Muscle layer of duodenum (tissue), 2 donors: ENCODE results near the gene CCDC138.

Source experiments
- H3K27ac ChIP-seq: one replicate; pipeline ENCODE4 v1.7.0; 2013; ENCODE audit warnings: mild to moderate bottlenecking, low read length
- H3K27me3 ChIP-seq: one replicate; pipeline ENCODE4 v1.7.0; 2013; ENCODE audit warnings: low read depth, mild to moderate bottlenecking, control low read depth, low read length
- H3K36me3 ChIP-seq, 2 donors: one replicate each; pipeline ENCODE4 v1.7.0; 2013; ENCODE audit warnings: low read length in 2 of 2, control low read depth in 1 of 2, mild to moderate bottlenecking in 1 of 2; ENCODE audit not compliant: insufficient read depth in 2 of 2, control insufficient read depth in 1 of 2
- H3K4me1 ChIP-seq, 2 donors: one replicate each; pipeline ENCODE4 v1.7.0; 2013; ENCODE audit warnings: low read length in 2 of 2, mild to moderate bottlenecking in 2 of 2, control low read depth in 1 of 2, moderate library complexity in 1 of 2; ENCODE audit not compliant: insufficient read depth in 2 of 2, control insufficient read depth in 1 of 2
- H3K4me3 ChIP-seq, 2 donors: one replicate each; pipeline ENCODE4 v1.7.0; 2013; ENCODE audit warnings: low read length in 2 of 2, low read depth in 1 of 2, mild to moderate bottlenecking in 1 of 2
- H3K9me3 ChIP-seq, 2 donors: one replicate each; pipeline ENCODE4 v1.7.0; 2013; ENCODE audit warnings: low read length in 2 of 2, control low read depth in 1 of 2, mild to moderate bottlenecking in 1 of 2; ENCODE audit not compliant: control insufficient read depth in 1 of 2
- donor health status: healthy.

CCDC138 gene

DNA sequence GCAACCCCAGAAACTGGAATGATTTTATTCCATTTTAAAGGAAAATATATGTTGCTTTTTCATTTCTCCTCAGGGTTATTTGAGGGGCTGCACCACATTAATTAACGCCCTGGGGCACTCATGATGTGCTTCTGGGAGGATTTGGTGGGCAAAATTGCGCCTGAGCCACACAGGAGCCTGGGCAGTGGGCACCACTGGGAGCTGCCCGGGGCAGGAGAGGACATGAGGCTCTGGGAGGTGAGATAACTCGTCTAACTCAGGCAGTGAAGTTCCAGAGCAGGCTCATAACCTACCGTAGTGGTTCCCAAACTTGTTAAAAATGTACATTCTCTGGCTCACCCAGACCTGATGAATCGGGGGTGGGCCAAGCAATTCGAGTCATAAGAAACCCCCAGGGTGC is 134.1 kb downstream of the CCDC138 start:
- Histone ChIP-seq H3K9me3 (no peaks in the 10 kb centered on the region), H3K27me3 (no peaks in the 10 kb centered on the region), H3K4me3 (no peak overlapping the region), H3K4me1 (peaks cover 8 to 39% of the 10 kb centered on the region in 2 donors), H3K27ac (no peak overlapping the region), H3K36me3 (no peaks in the 10 kb centered on the region)

DNA sequence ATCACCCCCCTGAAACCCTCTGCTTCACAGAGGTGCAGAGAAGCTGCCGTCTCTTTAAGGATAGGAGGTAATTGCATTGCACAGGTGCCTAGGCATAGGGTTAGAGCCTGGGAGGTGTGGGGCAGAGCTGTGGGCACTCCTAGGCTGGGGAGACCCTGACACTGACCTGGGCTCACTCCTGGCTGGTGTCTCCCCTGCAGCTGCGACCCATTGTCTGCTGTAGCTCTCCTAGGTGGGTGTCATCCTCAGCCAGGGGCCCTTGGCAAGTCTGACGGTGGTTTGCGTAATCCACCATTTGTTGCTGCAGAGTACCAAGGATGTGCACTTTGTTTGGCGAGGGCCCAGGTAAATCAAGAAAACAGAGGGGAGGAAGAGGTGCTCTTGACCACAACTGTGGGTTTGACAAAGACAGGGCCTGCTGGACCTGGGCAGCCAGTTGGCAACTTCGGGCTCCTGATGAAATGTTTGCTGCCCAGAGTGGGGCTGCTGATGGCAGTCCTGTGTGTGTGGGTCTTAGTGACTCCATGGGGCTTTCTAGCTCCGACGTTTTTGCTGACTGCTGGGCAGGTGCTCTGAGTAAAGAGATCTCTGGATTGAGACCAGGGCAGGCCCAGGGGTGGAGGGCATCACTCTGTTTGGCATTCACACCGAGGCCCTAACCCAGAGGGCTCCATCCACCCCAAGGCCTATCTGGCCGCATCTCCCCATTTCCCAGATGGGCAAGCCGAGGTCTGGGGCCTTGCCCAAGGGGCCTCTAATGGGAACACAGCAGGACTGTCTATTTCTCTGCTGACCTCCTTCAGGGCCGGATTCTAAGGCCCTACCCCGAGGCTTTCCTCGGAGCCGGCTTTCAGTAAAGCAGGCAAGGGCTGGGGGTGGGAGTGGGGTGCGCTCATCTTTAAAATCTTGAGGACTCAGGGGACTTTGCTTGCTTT is 134.8 kb downstream of the CCDC138 start:
- no peaks in the 10 kb centered on the region for H3K36me3 ChIP-seq
- H3K4me3 ChIP-seq, result no peak overlapping the region
- peaks cover 8 to 39% of the 10 kb centered on the region in 2 donors for H3K4me1 ChIP-seq
- no peaks in the 10 kb centered on the region for H3K9me3 ChIP-seq
- no peaks in the 10 kb centered on the region for H3K27me3 ChIP-seq
- H3K27ac ChIP-seq, result no peak overlapping the region

DNA sequence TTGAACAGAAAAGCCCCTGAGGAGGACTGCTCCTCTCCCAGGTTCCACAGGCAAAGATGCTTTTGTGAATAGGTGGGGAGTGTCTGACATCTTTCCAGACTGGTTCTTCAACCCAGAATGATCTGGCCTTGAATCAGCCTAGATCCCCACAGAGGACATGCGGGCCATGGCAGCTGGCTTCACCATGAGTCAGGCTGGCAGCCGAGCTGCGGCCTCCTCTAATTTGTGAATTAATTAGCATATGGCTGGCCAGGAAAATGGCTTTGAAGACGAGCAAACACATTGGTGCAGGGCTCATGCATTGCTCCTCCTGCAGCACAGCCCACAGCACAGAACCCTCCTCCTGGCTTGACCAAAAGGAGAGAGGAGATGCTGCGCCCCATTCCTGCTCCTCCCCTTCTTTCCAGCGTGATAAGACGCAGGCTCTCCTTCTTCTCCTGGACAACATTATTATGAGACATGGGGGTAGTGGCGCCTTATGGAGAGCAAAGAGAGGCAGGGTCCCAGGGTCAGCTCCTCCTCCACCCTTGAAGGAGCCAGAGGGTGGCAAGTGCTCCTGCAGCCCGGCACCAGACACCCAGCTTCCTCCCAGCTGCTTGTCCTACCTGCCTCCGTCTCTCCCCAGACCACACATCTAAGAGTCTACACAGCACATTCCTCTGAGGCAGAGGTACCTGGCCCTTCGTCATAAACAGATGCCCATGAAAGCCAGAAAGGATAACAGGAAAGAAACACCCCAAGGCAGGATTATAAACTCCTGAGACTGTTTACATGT is 135.8 kb downstream of the CCDC138 start:
- H3K36me3 ChIP-seq, result no peaks in the 10 kb centered on the region
- H3K4me3 ChIP-seq, result no peak overlapping the region
- H3K27me3 ChIP-seq, result no peaks in the 10 kb centered on the region
- H3K4me1 ChIP-seq, result peaks cover 7 to 38% of the 10 kb centered on the region in 2 donors
- H3K9me3 ChIP-seq, result no peaks in the 10 kb centered on the region
- H3K27ac ChIP-seq, result no peak overlapping the region

DNA sequence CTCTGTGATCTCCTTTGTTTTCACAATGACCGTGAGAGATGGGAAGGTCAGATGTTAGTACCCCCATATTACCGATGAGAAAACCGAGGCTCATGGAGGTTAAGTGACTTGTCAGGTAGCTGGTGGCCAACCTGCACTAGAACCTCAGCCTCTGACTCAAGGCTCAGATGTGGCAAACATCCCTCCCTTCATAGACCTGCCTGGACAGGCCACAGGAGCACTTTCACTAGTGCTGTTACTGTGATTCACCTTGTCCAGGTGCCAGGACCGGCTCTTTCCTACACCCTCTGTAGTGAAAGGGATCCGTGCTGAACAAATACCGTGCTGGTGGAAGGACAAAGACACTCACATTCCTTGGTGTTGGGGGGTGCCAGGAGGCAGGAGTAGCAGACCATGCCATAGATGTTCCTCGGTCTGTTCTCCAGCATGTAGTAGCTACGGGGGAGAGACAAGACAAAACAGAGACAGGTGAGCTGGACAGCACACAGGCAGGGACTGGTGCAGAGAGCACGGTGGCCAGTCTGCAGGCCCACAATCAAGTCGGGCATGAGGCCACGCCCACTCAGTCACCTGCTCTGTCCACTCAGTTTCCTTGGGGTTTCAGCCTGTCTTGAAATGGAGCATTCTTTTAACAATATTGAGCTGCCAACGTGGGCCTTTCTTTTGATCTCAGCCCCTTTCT is 136.6 kb downstream of the CCDC138 start:
- Histone ChIP-seq H3K36me3 (no peaks in the 10 kb centered on the region), H3K4me1 (peaks cover 0 to 29% of the 10 kb centered on the region in 2 donors), H3K4me3 (no peak overlapping the region), H3K9me3 (no peaks in the 10 kb centered on the region), H3K27me3 (no peaks in the 10 kb centered on the region), H3K27ac (no peak overlapping the region)

DNA sequence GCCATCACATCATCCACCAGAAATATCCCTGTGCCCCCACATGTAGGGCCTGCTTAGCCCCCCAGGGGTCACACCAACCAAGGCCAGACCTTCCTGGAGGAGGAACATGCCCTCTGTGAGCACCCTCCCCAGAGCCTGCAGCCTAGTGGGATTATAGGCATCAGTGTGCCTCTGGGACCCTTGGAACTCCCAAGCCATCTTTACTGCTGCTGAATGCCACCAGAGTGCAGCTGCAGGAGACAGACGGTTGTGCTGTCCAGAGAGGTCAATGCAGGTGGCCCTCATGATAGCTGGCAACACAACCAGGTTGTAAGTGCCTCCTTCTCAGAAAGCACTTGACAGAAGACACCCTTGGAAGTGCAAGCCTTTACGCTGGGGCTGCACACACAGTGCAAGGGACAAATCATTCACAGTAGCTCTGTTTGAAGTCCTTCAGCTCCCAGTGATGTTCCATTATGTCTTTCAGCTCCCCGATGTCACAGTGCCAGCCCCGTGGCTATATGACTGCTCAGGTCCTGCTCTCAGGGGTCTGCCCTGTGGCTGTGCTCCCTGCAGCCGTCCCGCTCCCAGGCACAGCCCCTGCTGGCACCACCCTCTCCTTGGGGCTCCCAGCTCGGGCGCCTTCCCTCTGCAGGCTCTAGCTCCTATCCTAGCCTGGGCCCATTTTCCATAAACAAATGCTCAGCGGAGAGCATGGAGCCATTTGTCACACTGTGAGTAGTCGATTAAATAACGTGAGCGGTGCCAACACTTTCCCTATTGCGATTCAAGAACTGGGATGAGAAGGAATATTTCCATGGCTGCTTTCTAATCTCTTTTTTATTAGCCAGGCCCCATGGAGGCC is 137.4 kb downstream of the CCDC138 start:
- Histone ChIP-seq H3K36me3 (no peaks in the 10 kb centered on the region), H3K27me3 (no peaks in the 10 kb centered on the region), H3K27ac (no peak overlapping the region), H3K4me3 (no peak overlapping the region), H3K9me3 (no peaks in the 10 kb centered on the region), H3K4me1 (peaks cover 0 to 29% of the 10 kb centered on the region in 2 donors)

DNA sequence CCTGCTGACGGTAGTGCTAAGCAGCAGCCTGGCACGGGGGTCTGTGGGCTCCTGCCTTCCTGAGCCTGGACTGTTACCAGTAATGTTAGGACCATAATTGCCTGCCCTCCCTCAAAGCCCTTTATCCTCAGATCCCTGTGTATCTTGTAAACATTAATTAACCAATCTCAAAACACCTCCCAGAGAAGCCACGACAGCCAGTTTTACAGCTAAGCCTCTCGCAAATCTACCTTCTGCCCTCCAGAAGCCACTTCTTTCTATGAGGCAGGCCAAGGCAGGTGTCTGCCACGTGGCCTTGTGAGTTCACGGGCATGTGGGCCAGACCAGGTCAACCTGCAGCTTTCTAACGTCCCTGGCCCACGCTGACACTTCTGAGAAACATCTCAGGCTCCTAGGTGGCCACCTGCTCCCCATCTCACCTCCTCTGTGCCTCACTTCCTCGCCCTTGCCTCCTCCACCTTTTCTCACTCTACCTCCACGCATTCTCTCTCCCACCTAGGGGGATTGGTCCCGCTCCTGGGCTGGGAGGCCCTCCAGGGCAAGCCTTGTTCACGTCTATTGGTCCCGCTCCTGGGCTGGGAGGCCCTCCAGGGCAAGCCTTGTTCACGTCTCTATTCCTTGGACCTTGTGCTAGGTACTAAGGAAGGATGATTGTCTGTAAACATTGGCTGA is 138.1 kb downstream of the CCDC138 start:
- Histone ChIP-seq H3K9me3 (no peaks in the 10 kb centered on the region), H3K27me3 (no peaks in the 10 kb centered on the region), H3K4me1 (peaks cover 0 to 29% of the 10 kb centered on the region in 2 donors), H3K27ac (no peak overlapping the region), H3K36me3 (no peaks in the 10 kb centered on the region), H3K4me3 (no peak overlapping the region)

DNA sequence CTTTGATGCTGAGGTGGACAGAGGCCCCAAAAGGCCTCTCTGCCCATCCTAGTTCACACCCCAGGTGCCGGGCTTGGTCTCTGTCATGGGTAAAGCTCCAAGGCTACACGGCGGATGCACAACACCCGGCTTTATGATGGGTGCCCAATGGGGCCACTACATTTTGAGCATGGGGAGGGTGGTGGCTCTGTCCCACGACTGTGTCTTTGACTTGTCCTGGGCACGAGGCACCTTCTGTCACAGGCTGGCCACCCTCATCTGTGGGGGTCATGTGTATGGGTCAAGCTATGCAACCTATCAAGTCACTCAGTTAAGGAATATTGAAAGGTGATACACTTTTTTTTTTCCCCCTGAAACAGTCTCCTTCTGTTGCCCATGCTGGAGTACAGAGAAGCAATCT is 138.7 kb downstream of the CCDC138 start:
- no peak overlapping the region for H3K4me3 ChIP-seq
- H3K4me1 ChIP-seq, result peaks cover 0 to 29% of the 10 kb centered on the region in 2 donors
- H3K9me3 ChIP-seq, result no peaks in the 10 kb centered on the region
- no peaks in the 10 kb centered on the region for H3K36me3 ChIP-seq
- H3K27ac ChIP-seq, result no peak overlapping the region
- no peaks in the 10 kb centered on the region for H3K27me3 ChIP-seq

DNA sequence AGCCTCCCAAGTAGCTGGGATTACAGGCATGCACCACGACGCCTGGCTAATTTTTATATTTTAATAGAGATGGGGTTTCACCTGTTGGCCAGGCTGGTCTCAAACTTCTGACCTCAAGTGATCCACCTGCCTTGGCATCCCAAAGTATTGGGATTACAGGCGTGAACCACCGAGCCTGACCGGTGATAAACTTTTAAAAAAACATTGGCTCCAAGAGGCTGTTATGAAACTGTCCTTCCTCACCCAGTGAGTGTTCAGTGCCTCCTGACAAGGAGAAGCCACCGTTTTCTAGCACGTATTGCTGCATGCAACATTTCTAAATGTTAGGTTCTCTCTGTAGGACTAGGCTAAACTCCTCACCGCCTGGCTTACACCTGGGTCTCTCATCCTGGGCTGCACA is 139.2 kb downstream of the CCDC138 start:
- Histone ChIP-seq H3K27ac (no peak overlapping the region), H3K36me3 (no peaks in the 10 kb centered on the region), H3K4me1 (peaks cover 0 to 29% of the 10 kb centered on the region in 2 donors), H3K27me3 (no peaks in the 10 kb centered on the region), H3K4me3 (no peak overlapping the region), H3K9me3 (no peaks in the 10 kb centered on the region)
